ENCODE results near the gene NCOA1.
"Not testable (repeated sequence)": the region's sequence is repeated elsewhere in the genome, so short reads cannot be mapped to it uniquely, and the experiment has no call there.

NCOA1 gene

DNA sequence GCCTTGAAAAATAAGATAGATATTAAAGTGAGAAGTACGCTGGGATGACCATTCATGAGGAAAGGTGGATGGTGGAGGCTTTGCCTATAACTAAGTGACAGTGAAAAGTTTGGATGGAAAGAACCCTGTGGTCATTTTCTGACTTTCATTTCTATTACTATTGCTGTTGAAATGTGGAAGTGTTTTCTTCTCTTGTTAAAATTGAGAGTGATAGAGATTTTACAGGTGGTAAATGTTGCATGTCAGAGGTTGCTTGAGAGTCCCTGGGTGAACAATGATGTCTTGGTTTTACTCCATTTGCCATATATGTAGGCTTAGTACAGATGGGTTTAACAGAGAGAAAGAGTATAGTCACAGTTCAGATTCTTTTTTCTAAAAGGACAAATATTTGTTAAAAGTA, 18.4 kb downstream of the NCOA1 start:
- DNase-seq = no peak

DNA sequence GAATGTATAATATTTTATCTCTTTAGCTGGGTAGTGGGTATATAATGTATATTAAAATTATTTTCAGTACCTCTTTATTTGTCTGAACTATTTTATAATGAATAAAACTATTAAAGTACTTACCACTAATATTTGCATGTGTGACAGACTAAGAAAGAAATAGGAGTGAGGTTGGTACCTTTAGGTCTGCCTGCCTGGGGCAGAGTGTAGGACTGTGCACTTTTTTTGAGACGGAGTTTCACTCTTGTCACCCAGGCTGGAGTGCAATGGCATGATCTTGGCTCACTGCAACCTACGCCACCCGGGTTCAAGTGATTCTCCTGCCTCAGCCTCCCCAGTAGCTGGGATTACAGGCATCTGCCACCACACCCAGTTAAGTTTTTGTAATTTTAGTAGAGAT, 18.8 kb downstream of the NCOA1 start:
- no peak for DNase-seq

DNA sequence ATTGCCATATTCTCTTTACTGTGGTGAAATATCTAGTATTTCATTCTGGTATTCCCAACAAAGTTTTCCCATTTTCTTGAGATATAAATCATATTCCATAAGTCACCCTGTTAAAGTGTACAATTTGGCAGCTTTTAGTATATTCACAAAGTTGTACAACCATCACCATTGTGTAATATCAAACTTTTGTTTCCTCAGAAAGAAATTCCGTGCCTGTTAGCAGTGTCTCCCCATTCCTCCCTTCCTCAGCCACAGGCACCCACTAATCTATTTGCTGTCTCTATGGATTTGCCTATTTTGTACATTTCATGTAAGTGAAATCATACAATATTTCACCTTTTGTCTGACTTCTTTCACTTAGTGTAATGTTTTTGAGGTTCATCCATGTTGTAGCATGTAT, 19.7 kb downstream of the NCOA1 start:
- no peak for DNase-seq

DNA sequence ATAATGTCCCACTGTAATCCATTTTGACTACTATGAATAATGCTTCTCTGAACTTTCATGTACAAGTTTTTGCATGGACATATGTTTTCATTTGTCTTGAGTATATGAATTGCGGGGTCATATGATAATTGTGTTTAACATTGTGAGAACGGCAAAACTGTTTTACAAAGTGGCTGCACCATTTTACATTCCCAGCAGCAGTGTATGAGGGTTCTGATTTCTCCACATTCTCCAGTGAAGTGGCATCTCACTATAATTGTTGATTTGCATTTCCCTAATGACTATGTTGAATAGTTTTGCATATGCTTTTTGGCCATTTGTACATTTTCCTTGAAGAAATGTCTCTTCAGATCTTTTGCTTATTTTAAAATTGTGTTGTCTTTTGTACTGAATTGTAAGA, 20.1 kb downstream of the NCOA1 start:
- no peak for DNase-seq

DNA sequence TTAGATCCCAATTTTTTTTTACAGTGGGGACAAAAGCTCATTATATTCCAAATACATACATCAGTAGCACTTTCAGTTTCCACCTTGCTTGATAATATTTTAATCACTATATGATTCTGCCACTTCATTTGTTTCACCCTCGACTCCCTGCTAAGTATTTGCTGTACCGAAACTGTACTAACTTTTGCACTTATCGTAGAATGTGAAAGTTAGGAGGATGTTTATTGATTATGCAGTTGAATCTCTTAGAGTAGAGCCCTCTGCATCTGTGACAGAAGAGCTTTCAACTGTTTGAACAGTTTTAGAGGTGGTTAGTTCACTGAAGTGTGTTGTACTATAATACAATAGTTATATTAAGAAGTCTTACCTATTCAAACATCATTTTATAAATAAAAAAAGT, 20.8 kb downstream of the NCOA1 start:
- DNase-seq = no peak

DNA sequence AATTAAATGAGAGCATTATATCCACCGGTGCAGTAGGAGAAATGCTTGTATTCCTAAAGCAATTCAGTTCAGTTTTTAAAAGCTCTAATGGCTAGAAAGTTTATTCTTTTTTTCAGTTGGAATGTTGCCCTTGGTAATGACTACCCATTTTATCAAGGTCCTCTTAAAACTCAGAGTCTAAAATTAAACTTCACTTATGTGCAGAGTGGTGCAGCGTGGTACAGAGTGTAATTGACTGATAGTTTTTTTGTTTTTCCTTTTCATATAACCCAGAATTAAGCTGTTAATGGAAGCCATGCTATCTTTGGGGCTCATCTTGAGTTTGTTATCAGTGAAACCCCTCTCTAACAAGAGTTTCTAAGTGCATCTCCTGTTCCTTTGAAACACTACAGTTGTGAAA, 21.4 kb downstream of the NCOA1 start:
- DNase-seq = no peak

DNA sequence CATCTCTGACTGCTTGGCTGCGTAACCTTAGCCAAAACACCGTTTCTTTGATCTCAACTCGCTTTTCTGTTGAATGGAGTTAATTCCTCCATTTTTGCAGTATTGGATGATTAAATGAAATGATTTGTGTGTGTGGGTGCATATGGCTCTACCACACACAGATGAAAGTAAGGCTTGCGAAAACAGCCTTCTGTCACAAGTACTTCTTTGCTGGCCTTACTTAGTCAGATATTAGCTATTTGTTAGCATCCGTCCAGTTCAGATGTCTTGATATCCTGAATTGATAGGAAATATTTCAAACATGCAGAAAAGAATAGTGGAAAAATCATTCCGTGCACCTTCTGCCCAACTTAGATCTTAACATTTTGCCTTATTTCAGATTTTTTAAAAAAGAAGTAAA, 21.8 kb downstream of the NCOA1 start:
- DNase-seq = no peak

DNA sequence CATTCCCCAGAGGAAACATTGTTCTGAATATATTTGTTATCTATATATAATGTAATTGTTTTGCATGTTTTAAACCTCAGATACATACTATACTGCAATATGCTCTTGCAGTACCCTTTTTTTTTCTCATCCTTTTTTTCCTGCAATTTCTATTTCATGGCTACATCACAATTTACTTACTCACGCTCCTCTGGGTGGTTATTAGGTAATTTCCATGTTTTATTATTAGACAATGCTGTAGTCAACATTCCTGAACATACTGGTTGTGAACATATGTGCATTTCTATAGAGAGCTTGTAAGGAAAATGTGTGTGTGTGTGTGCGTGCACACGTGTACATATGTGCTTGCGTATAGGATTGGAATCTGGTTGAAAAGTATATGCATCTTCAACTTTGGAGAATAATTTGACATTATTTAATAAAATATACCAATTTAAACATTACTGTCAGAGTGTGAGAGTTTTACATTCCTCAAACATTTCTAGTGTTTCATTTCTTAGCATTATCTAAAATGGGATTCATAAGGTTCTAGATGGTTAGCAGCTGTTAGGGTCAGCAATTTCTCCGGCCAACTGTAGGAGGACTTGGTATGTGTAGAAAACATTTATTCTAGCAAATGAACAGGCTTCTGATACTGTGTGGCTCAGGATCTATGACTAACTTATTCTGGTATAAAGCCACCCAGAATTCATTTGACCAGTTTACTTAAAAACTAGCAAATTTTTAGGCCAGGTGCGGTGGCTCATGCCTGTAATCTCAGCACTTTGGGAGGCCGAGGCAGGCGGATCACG, 22.4 kb downstream of the NCOA1 start:
- no peak for DNase-seq

DNA sequence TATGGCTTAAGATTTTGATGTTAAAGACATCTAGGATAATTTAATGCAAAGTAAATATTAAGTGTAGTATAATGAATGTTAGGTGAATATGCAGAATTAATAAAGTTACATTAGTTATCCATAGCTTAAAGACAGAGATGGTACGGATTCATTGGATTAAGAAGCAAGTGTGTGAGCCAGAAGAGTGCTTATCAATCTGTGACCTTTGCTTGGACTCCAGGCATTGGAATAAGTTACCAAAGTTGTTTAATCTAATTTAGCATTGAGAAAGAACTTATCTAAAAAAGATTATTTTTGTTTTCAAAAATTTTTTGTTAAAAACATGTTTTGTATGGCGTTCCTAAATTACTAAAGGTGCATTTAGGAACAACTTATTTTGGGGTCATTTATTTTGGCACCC, 23.8 kb downstream of the NCOA1 start:
- DNase-seq = no peak

DNA sequence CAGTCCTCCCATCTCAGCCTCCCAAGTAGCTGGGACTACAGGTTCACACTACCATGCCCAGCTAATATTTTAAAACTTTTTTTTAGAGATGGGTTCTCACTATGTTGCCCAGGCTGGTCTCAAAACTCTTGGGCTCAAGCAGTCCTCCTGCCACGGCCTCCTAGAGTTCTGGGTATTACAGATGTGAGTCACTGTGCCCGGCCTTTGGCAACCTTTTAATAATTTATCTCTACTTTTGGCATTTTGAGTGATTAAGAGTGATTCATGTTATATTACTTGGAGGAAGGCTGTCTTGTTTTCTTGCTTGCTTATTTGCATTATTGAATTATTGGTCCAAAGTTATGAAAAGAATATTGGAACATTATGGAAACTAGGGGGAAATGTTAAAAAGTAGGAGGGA, 24.3 kb downstream of the NCOA1 start:
- DNase-seq = no peak

DNA sequence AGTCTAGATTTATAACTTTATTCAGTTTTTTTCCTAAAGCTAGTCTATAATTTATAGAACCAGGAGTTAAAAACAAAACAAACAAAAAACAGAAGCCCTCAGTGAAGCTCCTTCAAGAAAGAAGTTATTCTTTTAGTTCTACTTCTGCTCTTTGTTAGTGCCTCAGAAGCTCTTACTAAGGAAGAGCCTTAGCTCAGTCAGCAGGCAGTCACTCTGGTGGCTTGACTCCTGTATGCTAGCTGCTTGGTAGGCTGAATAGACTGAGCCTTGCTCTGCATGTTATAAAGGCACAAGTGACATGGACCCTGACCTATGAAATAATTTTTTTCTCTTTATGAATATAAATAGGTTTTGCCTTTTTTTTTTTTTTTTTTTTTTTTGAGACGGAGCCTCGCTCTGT, 24.8 kb downstream of the NCOA1 start:
- no peak for DNase-seq

DNA sequence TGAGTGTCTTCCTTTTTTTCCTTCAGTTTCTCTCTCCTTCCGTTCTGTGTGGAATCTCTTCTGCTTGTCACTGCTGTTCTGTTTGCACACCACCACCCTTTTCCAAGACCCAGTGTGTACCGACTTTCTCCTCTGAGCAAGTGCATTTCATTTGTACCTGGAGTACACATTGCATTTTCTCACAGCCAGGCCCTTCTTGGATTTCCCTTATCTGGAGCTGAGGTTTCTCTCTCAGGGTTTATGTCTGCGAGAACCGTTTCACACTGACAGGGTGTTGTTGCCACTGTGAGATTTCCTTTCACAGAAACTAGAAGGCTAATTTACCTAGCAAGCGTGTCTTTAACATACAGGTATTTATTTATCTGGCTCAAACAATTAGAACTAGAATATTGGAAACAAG, 26.2 kb downstream of the NCOA1 start:
- DNase-seq = no peak

DNA sequence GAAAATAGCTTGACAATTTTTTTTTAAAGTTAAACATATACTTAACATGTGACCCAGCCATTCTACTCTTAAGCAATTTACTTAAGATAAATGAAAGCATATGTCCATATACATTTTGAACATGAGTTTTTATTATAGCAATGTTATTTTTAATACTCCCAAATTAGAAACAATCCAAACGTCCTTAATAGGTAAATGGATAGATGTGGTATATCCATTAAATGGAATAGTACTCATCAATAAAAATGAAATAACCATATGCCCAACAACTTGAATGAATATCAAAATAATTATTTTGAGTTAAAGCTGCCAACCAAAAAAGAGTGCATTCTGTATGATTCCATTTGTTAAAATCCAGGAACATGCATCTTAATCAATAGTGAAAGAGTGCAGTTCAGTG, 29.1 kb downstream of the NCOA1 start:
- no peak for DNase-seq

DNA sequence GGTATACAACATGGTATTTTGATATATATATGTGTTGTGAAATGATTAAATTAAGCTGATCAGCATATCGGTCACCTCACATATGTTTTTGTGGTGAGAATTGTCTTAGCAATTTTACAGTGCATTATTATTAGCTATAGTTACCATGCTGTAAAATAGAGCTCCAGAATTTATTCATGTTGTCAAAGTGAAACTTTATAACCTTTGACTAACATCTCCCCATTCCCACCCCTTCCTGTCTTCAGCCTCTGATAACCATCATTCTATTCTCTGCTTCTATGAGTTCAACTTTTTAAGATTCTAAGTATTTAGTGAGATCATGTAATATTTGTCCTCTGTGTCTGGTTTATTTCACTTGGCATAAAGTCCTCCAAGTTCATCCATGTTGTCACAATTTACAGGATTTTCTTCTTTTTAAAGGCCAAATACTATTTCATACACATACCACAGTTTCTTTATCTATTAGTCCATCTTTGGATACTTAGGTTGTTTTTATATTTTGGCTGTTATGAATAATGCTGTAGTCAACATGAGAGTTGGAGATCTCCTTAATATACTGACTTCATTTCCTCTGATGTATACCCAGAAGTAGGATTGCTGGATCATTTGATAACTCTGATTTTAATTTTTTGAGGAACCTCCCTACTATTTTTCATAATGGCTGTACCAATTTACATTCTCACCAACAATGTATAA, 30.3 kb downstream of the NCOA1 start:
- DNase-seq = no peak

DNA sequence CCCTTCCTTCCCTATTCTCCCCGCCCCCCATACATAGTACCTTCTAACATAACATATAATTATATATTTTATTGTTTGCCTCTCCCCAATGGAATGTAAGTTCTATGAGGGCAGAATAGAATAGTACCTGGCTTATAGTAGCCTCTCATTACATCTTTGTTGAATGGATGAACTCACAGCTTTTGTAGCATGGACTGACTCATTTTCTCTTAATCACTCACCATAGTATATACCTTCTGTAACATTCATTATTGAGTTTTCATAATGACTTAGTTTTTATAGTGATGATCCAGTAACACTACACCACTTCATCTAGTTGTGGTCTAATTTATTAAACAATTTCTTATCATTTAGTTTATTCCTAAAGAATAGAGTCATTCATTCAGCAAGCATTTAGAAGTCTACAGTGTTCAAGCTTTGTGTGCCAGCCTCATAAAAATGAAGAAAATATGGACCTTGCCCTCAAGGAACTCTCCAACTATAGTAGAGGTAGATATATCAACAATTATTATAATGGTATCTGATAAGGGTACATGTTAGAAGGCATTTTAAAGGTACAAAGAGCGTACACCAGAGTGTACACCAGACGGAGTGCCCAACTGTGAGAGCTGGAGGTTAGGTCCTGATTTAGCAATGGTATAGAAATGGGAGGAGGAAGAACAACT, 31.1 kb downstream of the NCOA1 start:
- DNase-seq = no peak

DNA sequence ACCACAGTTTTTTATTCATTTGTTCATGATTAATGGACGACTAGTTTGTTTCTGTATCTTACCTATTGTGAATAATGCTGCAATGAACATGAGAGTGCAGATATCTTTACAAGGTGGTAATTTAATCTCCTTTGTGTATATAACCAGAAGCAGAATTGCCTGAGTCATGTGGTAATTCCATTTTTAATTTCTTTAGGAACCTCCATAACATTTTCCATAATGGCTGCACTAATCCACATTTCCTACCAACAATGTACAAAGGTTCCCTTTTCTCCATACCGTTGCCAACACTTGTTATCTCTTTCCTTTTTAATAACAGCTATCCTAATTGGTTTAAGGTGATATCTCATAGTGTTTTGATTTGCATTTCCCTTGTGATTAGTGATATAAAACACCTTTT, 36.5 kb downstream of the NCOA1 start:
- no peak for DNase-seq

DNA sequence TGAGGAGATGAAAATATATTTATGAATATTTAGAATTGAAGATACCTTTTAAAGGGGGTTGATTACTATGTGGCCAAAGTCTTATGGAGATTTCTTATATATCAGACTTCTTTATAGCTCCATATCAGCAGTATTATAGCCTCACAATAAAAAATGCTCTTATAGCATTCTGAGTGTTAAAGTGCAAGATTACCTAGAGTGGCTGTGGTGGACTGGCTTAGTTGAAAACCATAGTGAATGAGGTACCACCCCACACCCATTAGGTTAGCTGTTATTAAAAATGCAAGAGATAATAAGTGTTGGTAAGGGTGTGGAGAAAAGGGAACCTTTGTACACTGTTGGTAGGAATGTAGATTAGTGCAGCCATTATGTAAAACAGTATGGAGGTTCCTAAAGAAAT, 39.7 kb downstream of the NCOA1 start:
- DNase-seq = no peak

DNA sequence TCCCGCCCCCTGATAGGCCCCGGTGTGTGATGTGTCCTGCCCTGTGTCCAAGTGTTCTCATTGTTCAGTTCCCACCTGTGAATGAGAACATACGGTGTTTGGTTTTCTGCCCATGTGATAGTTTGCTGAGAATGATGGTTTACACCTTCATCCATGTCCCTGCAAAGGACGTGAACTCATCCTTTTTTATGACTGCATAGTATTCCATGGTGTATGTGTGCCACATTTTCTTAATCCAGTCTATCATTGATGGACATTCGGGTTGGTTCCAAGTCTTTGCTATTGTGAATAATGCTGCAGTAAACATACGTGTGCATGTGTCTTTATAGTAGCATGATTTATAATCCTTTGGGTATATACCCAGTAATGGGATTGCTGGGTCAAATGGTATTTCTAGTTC, 40.6 kb downstream of the NCOA1 start:
- DNase-seq = not testable (repeated sequence)

DNA sequence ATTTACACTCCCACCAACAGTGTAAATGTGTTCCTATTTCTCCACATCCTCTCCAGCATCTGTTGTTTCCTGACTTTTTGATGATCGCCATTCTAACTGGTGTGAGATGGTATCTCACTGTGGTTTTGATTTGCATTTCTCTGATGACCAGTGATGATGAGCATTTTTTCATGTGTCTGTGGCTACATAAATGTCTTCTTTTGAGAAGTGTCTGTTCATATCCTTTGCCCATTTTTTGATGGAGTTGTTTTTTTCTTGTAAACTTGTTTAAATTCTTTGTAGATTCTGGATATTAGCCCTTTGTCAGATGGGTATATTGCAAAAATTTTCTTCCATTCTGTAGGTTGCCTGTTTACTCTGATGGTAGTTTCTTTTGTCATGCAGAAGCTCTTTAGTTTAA, 41.0 kb downstream of the NCOA1 start:
- DNase-seq = not testable (repeated sequence)

DNA sequence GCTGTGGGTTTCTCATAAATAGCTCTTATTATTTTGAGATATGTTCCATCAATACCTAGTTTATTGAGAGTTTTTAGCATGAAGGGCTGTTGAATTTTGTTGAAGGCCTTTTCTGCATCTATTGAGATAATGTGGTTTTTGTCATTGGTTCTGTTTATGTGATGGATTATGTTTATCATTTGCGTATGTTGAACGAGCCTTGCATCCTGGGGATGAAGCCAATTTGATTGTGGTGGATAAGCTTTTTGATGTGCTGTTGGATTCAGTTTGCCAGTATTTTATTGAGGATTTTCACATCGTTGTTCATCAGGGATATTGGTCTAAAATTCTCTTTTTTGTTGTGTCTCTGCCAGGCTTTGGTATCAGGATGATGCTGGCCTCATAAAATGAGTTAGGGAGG, 42.5 kb downstream of the NCOA1 start:
- DNase-seq = not testable (repeated sequence)

DNA sequence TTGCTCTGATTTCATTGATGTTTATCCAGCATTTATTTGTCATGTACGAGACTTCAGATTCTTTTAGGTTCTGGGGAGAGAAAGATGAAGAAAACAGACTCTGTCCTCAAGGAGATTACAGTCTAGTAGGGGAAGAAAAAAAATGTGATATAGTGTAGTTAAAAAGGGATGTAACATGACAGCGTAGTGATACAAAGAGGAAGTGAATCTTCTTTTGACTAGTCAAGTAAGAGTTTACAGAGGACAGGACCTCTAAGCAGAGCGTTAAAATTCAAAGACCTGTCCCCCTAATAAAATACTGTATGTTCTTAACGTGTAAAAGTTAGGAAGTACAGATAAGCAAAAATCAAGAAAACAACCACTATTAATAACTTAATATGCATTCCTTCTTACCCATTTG, 47.7 kb downstream of the NCOA1 start:
- DNase-seq = no peak

DNA sequence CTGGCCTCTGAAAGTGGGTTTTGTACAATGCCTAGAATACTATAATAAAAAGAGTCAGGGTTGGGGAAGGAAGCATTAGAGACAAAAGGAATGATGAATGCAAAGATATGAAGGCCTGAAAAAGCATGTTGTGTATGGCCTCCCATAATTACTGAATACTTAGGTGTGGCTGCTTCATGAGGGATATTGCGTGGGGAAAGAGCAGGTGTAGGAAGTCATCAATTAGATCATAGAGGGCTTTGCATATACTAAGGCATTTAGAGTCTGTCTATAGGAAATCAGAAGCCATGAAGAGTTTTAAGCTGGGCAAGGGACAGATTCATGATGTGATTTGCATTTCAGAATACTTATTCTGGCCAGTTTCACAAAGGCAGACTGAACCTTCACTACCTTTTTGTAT, 48.2 kb downstream of the NCOA1 start:
- DNase-seq = no peak

DNA sequence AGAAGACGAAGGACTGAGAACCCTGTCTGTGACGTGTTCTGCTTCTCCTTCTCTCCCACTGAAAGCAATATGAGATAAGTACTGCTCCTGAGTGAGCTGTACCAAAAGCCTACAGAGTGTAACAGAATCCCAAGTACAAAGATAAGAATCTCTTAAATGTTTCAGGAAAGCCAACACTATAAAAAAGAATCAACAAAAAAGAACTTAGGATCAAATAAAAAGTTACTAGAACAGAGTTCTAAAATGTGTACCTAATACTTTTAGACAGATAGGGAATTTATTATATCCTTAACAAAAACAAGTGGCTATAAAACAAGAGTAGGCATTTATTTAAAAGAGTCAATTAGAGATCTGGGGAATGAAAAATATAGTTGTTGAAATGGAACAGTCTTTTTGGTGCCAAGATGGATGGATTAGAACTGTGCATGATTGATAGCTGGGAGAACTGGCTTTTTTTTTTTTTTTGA, 49.0 kb downstream of the NCOA1 start:
- DNase-seq = no peak

DNA sequence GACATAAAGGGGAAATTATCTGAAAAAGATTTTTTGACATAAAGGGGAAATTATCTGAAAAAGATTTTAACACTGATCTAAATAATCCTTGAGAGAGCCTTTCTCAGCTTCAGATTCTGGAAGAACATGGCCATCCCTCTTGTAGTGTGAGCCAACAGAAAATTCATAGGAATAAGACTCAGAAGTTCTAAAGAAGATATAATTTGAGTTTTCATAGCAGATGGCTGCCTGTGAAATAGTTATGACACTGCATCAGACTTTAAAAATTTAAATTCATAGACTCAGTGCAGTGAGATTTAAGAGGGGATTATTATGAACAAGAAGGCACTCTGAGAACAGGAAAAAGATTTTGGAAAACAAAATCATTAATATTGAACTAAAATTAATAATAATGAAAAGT, 50.6 kb downstream of the NCOA1 start:
- no peak for DNase-seq
